Neural cell (in vitro differentiated cells): ENCODE measurements around the gene PRELID3B. TPM values are rescaled to one million over a fixed set of nuclear protein-coding genes. Genes with fewer than 3 reads are reported as not detected.

Experiments
- H2AFZ ChIP-seq: fragments of 200-600, 300-800 bp; sonication (generic), shearing (Covaris generic); 2 replicates; pipeline ENCODE4 v1.6.0; 2014; ENCODE audit warnings: low read depth, mild to moderate bottlenecking, antibody characterized with exemption, low read length, moderate library complexity
- H3F3A ChIP-seq: fragments of 200-600 bp; shearing (Covaris generic); 2 replicates; pipeline ENCODE4 v1.6.1; 2016; ENCODE audit warnings: mild to moderate bottlenecking, moderate library complexity, mixed read lengths, antibody characterized with exemption, low read length; ENCODE audit not compliant: insufficient read depth, poor library complexity, severe bottlenecking
- H3K27ac ChIP-seq: fragments of 200-600, 300-800 bp; sonication (generic), shearing (Covaris generic); 2 replicates; pipeline ENCODE4 v1.5.1; 2014; ENCODE audit warnings: mild to moderate bottlenecking, low read length, moderate library complexity
- H3K27me3 ChIP-seq: fragments of 300-800, 200-600 bp; sonication (generic), shearing (Covaris generic); 2 replicates; pipeline ENCODE4 v1.6.0; 2014; ENCODE audit warnings: mild to moderate bottlenecking, low read depth, low read length, moderate library complexity; ENCODE audit not compliant: insufficient read depth
- H3K36me3 ChIP-seq: fragments of 300-800, 200-600 bp; sonication (generic), shearing (Covaris generic); 2 replicates; pipeline ENCODE4 v1.5.1; 2014; ENCODE audit warnings: mild to moderate bottlenecking, antibody characterized with exemption, low read length, moderate library complexity; ENCODE audit not compliant: insufficient read depth
- H3K4me2 ChIP-seq: fragments of 300-800, 200-600 bp; sonication (generic), shearing (Covaris generic); 2 replicates; pipeline ENCODE4 v1.6.0; 2014; ENCODE audit warnings: mild to moderate bottlenecking, low read length
- H3K4me3 ChIP-seq: fragments of 300-800, 200-600 bp; sonication (generic), shearing (Covaris generic); 2 replicates; pipeline ENCODE4 v1.5.1; 2014; ENCODE audit warnings: mild to moderate bottlenecking, low read length, moderate library complexity
- H3K79me2 ChIP-seq: fragments of 200-600 bp; shearing (Covaris generic); replicated peaks from 2 replicates; pipeline ENCODE4 v1.6.0; 2014; ENCODE audit warnings: mild to moderate bottlenecking, low read length, moderate library complexity; ENCODE audit not compliant: insufficient read depth
- H3K9ac ChIP-seq: fragments of 300-800, 200-600 bp; sonication (generic), shearing (Covaris generic); 2 replicates; pipeline ENCODE4 v1.6.1; 2016; ENCODE audit warnings: mild to moderate bottlenecking, low read length, mixed read lengths
- H3K9me2 ChIP-seq: fragments of 200-600 bp; shearing (Covaris generic); 2 replicates; pipeline ENCODE4 v1.6.1; 2016; ENCODE audit warnings: mild to moderate bottlenecking, low read length, mixed read lengths; ENCODE audit not compliant: insufficient read depth
- H3K9me3 ChIP-seq: fragments of 200-600, 300-800 bp; sonication (generic), shearing (Covaris generic); 2 replicates; pipeline ENCODE4 v1.6.1; 2016; ENCODE audit warnings: mild to moderate bottlenecking, mixed run types, low read length, moderate library complexity, mixed read lengths
- H4K20me1 ChIP-seq: fragments of 200-600 bp; shearing (Covaris generic); 2 replicates; pipeline ENCODE4 v1.6.1; 2016; ENCODE audit warnings: mild to moderate bottlenecking, mixed run types; ENCODE audit not compliant: insufficient read depth
- CTCF ChIP-seq: fragments of 450-650 bp; IDR thresholded peaks from 2 replicates; pipeline ENCODE4 v1.5.1; 2014; ENCODE audit warnings: antibody characterized with exemption, mild to moderate bottlenecking, moderate library complexity; ENCODE audit not compliant: poor library complexity, severe bottlenecking
- EP300 ChIP-seq: fragments of 450-650 bp; conservative IDR thresholded peaks from 2 replicates; pipeline ENCODE4 v1.6.1; 2014; ENCODE audit warnings: antibody characterized with exemption, mild to moderate bottlenecking, moderate library complexity; ENCODE audit not compliant: poor library complexity, severe bottlenecking
- EZH2 ChIP-seq: fragments of 200-600, 300-800 bp; shearing (Covaris generic), sonication (generic); IDR thresholded peaks from 2 replicates; pipeline ENCODE4 v1.6.1; 2014; ENCODE audit warnings: antibody characterized with exemption, low read length, borderline replicate concordance, mild to moderate bottlenecking; ENCODE audit not compliant: insufficient read depth, poor library complexity, severe bottlenecking
- MXI1 ChIP-seq: fragments of 450-650 bp; conservative IDR thresholded peaks from 2 replicates; pipeline ENCODE4 v1.6.1; 2014; ENCODE audit warnings: antibody characterized with exemption, mild to moderate bottlenecking; ENCODE audit not compliant: poor library complexity, severe bottlenecking
- POLR2AphosphoS5 ChIP-seq: IDR thresholded peaks from 2 replicates; pipeline ENCODE4 v1.6.1; 2012
- RAD21 ChIP-seq: fragments of 450-650 bp; conservative IDR thresholded peaks from 2 replicates; pipeline ENCODE4 v1.6.1; 2014; ENCODE audit warnings: antibody characterized with exemption, mild to moderate bottlenecking, moderate library complexity
- REST ChIP-seq: IDR thresholded peaks from 2 replicates; pipeline ENCODE4 v1.6.1; 2012; ENCODE audit warnings: borderline replicate concordance
- SMC3 ChIP-seq: fragments of 450-650 bp; conservative IDR thresholded peaks from 2 replicates; pipeline ENCODE4 v1.6.1; 2014; ENCODE audit warnings: antibody characterized with exemption, mild to moderate bottlenecking, moderate library complexity; ENCODE audit not compliant: poor library complexity
- TAF1 ChIP-seq: IDR thresholded peaks from 2 replicates; pipeline ENCODE4 v1.6.1; 2012; ENCODE audit warnings: low read depth
- polyA plus RNA-seq: library from polyadenylated mRNA; depleted of rRNA; stranded (reverse); fragments of >200 nt; gene quantifications from 2 replicates; pipeline ENCODE4 v1.2.3, GENCODE V29; 2014

The PRELID3B gene
- polyA plus RNA-seq, 1 donor from 2014 or later = 50.5 TPM

GRCh38 chr20:58992911-58993310, 49.7 kb downstream of the PRELID3B start:
- Histone ChIP-seq H3K79me2 (no peaks in the 10 kb centered on the region), H3K4me2 (no peak overlapping the region), H4K20me1 (no peaks in the 10 kb centered on the region), H3K9me2 (no peaks in the 10 kb centered on the region), H3K9me3 (no peaks in the 10 kb centered on the region), H3K27me3 (no peaks in the 10 kb centered on the region), H3K36me3 (peaks cover 17% of the 10 kb centered on the region), H2AFZ (no peak overlapping the region), H3K4me3 (no peak overlapping the region), H3K27ac (no peak overlapping the region), H3K9ac (no peak overlapping the region), H3F3A (no peaks in the 10 kb centered on the region)
- TF ChIP-seq RAD21 = no peak
- TF ChIP-seq EP300 = no peak
- TF ChIP-seq MXI1 = no peak
- no peak for TF ChIP-seq REST
- TF ChIP-seq CTCF = no peak
- TF ChIP-seq EZH2 = no peak
- no peak for TF ChIP-seq SMC3
- TF ChIP-seq POLR2AphosphoS5 = no peak
- no peak for TF ChIP-seq TAF1

- Histone ChIP-seq H3K9me3 (no peaks in the 10 kb centered on the region), H3F3A (no peaks in the 10 kb centered on the region), H3K27ac (no peak overlapping the region), H4K20me1 (no peaks in the 10 kb centered on the region), H3K9me2 (no peaks in the 10 kb centered on the region), H3K4me3 (no peak overlapping the region), H3K4me2 (no peak overlapping the region), H3K27me3 (no peaks in the 10 kb centered on the region), H2AFZ (no peak overlapping the region), H3K36me3 (peaks cover 17% of the 10 kb centered on the region), H3K79me2 (no peaks in the 10 kb centered on the region), H3K9ac (no peak overlapping the region)
- no peak for TF ChIP-seq EP300
- no peak for TF ChIP-seq MXI1
- no peak for TF ChIP-seq TAF1
- no peak for TF ChIP-seq RAD21
- TF ChIP-seq EZH2 = no peak
- TF ChIP-seq SMC3 = no peak
- no peak for TF ChIP-seq REST
- TF ChIP-seq POLR2AphosphoS5 = no peak
- TF ChIP-seq CTCF = no peak
These were observed 50.9 kb downstream of the PRELID3B start for GRCh38 chr20:58991715-58992114.
